ENCODE results near the gene SHH.

Gene SHH

DNA sequence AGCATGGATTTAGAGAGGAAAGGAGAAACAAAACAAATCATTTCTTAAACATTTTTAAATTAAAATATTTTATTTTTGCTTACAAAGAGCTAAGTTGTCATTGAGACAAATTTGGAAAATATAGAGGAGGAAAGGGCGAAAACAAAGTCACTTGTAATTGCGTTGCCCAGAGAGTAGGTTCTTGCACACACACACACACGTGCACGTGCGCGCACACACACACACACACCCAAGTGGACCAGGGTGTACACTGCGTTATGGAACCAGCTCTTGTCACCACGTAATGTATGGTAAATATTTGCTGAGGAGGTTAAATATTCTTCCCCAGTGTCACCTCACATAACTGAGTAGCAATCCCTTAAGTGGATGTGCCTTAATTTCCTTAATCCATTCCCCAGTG, 21.6 kb downstream of the SHH start:
- DNase-seq: no peak

DNA sequence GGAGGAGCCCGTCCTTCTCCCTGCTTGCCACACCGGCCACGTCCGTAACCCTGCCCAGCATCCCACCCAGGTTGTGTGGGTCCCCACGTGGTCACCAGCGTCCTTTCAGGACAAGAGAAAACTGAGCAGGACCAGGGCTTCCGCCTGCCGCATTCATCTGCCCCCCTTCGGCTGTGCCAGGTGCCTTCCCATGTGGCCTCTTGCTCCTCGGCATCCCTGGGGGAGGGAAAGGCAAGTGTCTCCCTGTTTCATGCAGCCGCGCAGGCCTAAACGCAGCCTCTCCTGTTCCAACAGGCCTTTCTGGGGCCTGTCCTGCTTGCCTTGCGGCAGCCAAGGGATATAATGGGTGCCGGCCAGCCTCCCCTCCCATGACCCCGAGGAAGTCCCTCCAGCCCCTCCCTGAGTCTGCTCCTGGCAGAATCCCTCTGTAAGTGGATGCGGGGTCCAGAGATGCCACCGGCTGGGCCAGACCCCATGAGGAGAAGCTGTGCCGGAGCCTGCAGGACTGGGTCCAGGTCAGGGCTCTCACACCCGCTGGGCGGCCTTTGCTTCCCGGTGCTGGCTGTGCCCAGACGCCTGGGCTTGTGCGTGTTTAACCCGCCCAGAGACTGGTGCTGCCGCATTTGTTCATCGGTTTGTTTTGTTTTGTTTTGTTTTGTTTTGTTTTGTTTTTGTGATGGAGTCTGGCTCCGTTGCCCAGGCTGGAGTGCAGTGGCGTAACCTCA, 23.1 kb downstream of the SHH start:
- no peak for DNase-seq

DNA sequence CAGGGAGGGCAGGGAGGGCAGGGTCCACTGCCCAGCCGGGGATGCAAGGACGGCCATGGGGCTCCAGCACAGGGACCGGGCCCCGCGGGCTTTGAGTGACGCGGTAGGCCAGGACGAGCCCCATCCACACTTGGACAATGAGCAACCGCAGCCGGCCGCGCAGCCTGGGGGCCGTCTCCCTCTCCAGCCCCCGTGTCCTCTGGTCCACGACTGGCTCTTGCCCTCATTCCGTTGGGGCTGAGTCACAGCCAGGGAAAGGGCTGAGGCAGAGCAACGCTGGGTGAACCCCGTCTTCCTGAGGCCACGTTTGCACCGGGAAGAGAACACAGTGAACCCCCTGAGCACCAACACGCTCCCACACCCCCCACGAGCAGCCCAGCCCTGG, 23.7 kb downstream of the SHH start:
- DNase-seq: no peak

DNA sequence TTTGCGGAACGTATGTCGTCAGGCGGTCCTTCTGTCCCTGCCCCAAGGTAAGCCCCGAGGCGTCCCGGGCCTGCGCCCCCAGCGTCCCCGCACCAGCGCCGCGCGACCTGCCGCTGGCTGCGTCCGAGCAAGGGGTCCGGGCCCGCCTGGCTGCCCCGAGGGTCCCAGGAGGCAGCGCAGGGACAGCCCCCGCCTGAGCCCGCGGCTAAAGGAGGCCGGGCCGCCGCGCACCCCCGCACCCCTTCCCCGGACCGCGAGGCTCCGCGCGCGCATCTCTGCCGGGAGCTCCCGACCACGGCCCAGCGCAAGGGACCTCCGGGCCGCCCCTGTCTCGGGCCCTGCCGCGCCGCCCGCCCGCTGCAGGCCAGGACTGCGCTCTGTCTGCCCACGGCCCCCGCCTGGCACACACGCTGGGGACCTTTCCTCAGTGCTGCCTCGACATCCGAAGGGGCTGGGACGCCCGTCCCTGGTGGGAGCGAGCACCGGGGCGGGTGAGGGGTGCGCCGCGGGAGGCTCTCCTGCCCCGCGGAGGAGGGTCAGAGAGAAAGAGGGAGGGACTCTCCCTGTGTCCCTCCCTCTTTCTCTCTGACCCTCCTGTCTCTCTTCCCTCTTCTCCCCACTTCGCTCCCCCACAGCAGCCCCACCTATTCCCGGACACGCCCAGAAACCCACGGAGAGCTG, 25.0 kb downstream of the SHH start:
- DNase-seq: no peak

DNA sequence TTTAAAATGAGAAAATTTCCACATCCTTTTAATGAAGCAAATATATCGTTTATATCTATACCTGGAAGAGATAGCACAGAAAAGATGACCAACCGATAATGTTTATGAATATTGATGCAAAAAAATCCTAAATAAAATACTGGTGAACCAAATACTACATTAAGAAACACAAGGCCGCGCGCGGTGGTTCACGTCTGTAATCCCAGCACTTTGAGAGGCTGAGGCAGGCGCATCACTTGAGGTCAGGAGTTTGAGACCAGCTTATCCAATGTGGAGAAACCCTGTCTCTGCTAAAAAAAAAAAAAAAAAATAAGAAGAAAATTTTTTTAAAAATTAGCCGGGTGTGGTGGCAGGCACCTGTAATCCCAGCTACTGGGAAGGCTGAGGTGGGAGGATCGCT, 25.8 kb downstream of the SHH start:
- DNase-seq: no peak

DNA sequence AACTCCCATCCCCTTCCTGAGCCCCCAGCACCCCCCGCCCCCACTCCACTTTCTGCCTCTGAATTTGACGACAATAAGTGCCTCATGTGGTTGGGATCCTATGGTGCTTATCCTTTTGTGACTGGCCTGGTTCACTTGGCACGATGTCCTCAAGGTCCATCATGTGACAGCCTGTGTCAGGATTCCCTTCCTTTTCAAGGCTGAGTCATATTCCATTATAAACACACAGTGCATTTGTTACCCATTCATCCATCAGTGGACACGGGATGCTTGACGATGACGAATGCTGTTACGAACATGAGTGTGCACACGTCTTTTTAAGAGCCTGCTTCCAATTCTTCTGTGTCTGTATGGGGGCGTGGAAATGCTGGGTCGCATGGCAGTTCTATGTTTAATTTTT, 26.7 kb downstream of the SHH start:
- no peak for DNase-seq

DNA sequence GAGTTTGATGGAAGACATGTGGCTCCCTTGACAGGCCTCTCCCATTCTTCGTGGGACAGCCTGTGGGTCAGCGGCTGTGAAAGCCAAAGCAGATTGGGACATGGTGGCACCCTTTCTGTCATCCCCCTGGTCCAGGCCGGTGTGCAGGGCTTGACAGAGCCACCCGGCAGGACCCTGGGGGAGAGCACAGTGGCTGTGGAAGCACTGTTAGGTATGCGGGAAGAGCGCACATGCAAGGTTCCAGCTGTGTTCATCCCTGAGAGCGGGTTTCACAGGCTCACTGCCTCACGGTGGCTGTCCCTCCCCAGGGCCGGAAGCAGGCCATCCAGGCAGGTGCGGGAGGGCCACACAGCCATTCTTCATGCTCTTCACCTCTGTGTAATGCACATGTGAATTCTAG, 29.8 kb downstream of the SHH start:
- DNase-seq: no peak

DNA sequence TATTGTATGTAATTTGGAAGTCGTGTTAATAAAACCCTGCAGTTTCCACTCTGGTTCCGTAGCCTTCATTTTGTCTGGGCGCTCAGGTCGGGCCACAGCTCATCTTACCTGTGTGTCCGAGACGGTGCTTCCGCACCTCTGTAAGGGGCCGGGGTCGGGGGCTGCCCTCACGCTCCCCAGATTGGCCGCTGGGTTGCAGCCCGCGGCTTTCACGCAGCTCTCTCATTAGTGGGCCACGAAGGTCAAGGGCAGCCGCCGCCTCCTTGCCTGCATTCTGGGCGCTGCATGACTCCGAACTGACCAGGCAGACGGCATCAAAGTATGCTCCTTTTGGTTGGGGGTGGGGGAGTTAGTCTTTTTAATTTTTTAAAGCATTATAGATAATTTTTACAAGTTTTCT, 30.8 kb downstream of the SHH start:
- DNase-seq: no peak

DNA sequence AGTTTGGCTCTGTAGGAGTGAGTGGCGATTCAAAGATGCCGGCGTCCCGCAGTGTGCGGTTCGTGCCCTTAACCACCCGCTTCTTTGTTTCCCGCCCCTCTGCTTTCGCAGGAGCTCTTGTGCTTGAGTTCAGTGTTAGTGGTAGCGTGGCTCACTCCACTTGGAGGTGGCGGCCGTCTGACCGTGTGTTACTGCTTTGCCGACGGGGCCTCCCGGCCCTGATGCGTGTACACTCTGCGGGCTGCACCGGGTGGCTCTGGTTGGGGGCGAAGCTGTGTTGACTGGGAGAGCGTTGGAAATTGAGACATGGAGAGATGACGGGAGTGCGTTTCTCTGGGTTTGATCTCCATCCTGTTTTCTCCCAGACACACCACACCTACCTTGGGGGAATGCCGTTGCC, 31.4 kb downstream of the SHH start:
- no peak for DNase-seq

DNA sequence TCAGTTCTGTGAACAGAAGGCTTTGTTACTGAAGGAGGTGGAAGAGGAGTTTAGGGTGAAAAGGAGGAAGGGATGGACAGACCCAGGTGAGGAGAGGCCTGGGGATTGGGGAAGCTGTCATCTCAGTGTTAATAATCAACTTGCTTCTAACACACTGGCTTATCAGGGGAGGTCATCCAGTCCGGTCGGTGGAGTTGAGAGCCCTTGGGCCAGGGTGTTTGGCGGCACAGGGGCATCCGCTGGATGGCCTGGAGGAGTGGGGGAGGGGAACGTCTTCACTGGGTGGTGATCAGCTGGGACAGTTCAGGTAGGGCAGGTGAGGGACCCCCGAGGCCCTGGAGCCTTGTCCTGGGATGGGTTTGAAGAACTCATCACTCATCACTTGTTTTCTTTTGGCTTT, 33.9 kb downstream of the SHH start:
- no peak for DNase-seq

DNA sequence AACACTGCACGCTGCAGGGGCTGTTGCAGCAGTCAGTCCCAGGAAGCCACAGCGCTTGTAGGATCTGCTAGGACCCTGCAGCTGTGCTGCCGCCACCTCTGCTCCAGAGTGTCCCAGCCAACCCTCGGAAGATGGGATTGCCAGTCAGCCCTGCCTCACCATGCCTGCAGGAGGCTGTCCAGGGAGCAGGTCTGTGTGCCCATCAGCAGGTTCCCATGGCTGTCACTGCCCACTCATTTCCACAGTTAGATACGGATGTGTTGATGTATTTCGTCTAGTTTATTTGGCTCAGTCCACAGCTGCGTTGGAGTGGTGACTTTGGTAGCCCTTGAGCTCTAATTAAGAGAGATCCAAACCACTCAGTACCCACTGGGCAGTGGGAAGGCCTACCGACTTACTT, 35.7 kb downstream of the SHH start:
- DNase-seq: no peak

DNA sequence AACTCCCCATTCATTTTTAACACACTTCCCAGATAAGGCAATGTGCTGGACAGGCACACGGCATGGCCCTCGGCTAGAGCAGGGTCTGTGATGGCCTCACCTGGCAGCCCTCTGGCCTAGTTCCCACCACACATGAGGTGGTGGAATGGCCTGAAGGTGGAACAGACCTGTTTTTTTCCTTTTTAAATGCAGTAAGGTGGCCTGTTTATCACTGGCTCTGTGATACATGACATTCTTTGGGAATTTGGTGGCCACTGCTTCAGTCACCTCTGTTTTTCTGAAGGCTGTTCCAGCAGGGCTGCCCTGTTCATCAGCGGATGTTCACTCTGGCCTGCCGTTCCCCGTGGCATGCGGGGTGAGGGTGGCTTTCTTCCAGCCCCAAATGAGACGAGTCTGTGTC, 36.6 kb downstream of the SHH start:
- no peak for DNase-seq

DNA sequence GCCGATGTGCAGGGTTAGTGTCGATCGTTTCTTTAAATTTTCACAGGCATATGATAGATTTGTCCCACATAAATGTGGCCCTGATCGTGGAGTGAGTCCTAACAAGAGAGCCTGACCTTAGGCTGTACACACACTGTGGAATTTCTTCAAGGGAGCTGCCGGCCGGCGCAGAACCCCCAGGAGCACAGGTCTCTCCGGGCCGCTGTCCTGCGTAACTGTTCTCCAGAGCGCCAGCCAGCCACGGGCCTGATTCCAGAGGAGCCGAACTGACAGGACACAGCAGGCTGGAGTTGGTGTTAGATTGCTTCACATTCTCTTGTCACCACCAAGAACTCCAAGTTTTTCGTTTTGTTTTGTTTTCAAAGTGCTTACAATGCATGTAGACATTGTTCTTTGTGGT, 37.3 kb downstream of the SHH start:
- no peak for DNase-seq

DNA sequence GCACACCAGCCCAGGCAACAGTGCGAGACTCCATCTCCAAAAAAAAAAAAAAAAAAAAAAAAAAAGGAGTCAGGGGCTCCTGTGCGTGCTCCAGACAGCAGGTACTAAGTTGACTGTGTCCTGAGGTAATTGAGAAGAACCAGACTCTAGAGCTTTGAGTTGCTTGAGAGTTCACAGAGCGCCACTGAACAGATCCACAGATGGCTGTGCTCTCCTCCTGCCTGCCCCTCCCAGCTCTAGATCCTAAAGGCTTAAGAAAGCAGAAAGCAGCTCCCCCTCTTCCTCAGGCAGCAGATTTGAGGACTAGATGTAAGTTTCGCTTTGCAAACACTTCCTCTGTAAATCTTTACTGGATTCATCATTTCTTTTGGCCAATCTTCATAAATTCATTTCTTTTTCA, 38.7 kb downstream of the SHH start:
- no peak for DNase-seq

DNA sequence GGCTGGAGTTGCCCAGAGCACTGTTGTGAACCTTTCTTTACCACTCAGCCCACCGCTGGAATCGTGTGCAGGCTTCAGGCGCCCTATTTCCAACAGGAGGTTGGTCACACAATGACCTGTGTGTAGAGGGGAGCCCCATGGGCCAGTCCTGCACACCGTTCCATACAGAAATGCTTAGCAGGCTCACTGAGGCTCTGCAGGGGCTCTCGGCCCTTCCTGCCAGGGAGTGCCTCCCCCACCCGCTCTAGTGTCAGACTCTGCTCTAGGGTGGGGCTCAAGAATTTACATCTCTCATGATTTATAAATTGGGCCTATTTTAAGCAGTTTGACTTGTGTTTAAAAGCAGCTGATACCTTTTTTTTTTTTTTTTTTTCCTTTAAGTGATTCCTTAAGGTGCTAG, 42.0 kb downstream of the SHH start:
- no peak for DNase-seq

DNA sequence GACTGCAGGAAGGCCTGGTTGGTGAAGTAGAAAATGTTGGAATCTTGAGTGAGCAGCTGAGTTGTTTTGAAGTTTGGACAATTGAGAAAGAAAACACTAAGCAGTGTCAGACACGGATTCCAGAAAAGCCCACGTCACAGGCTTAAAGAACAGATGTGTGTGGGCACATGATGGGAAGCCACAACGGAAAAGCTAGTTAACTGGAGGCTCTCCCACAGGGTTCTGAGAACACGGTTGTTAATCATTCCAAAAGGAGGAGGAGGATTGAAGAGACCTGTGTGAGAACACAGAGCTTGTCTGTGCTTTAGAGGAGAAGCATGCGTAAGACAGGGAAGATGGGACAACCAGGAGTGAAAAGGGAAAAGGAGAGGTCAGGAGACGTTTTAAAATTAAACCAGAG, 42.6 kb downstream of the SHH start:
- no peak for DNase-seq

DNA sequence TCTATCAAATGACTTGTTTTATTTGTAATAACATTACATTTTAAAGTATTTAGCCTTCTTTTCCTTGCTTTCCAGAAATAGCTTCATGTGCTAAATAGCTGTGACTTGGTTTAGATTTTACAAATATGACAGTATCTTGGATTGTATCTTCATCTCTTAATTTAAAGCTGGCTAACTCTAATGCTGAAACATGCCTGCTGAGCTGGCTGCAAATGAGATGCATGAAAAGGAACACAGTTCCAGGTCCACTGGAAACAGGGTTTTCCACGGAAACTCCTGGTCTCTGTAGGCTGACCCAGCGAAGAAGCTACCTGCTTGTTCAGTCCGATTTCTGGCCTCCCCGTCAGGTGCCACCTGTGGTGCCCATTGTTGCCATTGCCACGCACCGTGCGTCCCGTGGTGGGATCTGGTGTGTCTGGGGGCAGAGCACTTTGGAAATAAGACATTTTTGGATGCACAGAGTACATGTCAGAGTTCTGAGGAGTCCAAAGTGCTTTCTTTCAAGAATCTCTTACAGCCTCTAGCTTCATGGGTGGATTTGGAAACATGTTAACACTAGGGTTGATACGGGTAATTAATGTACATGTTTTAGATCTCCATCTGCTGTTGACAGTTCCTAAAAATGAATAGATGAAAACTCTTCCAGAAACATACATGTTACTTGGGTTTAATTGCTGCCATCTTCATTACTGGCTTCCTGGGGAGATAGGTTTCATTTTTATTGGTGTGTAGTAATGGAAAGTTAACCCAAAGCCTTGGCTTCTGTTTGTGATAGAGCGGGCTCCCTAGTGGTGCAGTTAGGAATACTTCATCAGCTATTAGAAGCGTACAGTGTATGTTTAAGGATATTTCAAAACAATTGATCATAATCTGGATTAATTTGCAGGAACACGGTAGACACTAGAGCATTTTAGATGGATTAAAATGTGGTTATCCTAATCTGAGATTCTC, 45.0 kb downstream of the SHH start:
- DNase-seq: no peak

DNA sequence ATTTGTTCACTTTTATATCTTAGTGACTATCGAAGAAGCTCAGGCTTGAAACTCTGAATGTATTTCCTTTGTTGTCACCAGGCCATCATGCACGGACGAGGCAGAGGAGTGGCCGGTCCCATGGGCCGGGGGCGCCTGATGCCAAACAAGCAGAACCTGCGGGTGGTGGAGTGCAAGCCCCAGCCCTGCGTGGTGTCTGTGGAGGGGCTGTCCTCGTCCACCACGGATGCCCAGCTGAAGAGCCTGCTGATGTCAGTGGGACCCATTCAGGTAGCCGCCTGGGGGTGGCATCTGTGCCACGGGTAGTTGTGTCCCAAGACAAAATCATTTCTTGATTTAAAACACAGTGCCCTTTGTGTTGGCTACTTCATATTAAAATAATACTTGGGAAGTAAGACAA, 45.9 kb downstream of the SHH start:
- no peak for DNase-seq

DNA sequence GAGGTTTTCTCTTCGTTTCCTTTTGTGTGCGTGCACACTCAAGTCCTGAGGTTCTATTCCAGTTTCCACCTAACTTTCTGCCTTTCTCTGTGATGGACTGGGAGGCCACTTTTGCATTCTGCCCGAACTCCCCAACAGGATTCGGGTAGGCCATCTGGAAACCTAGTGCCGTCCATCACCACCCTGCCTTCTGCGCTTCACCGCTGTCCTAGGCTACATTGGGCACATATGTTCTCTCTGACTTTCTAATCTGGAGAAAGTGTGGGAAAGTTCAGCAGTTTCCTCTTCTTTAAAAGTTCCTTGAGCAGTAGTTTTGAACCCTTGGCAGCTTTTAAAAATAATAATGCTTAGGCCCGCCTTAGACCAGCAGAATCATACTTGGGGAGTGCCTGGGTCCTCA, 46.8 kb downstream of the SHH start:
- DNase-seq: no peak

DNA sequence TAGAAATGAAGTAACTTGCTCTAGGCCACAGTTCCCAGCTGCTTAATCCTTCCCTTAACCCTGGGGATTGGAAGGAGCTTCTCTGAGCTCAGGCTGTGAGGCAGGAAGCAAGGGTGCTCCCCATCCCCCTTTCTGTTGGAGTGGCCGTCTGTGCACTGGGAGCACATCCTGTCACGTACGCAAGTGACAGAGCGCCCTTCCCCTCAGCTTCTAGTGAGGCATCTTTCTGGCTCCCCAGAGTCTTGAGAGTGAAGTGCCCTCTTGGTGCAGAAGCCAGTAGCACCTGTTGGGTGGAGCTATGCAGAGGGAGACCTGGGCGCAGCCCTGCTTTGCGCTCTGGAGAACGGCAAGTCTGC, 47.8 kb downstream of the SHH start:
- DNase-seq: no peak

DNA sequence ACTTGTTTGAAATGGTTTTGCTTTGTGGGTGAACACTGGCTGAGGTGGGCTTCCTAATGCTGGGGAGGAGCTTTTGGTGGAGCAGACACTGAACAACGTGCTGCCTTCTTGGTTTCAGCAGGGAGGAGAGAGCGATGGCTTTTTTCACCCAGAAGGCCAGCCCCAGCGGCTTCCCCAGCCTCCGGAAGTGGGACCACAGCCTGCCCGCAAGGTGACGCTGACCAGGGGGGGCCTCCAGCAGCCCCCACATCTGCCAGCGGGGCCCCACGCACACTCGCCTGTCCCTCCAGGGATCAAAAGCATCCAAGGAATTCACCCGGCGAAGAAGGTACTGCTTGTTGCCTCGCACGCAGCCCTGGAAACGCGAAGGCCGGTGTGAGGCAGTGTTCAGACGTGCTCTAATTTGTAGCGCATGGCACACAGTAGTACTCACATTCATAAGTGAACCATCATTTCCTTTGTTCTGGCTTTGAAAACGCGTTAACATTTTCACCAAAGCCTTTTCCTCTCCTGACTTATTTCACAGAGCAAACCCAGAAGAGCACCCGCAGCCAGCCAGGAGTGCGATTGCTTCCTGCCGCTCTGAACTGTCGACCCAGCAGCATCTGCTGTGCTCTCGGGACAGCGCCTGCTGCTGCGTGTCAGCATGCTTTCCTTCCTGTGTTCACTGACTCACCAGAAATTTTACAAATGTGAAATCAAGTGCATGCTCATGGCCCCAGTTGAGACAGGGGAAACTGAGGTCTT, 48.4 kb downstream of the SHH start:
- peak; percentile 38 to 48 for DNase-seq

DNA sequence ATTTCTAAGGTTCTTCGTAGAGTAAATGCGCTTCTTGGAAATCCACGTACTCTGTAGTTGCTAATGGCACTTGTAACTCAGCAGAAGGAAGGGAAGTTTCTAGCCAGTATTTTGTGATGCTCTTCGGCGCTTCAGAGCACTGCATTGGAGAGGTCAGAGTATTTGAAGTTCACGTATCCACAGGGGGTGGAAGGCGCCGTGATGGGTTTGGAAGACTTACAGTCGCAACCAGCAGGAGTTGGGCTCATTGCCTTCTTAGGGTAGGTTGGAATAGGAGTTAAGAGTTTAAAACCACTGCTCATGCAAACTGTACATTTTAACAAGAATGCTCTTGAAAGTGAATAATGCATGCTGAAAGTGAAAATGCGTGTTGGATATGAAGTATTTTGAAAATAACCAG, 49.1 kb downstream of the SHH start:
- no peak for DNase-seq

DNA sequence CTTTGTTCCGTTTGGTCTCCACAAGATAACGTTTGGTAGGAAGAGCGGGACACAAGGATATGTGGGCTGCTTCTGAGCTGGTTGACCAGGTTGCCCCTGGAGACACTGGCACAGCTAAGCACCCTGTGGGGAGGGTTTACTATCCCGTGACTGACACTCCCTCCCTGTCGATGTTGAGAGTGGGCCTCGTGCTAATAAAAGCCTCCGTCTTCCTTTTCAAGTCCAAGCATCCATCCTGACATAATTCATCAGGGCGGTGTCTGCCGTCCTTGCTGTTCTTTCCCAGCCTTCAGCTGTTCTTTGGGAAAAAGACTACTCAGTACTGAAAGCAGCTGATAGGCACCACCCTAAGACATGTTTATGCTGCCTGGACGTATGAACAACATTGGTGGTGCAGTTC, 49.6 kb downstream of the SHH start:
- DNase-seq: no peak

Measured in CD4-positive, alpha-beta T cell treated with Interleukin-4 for 1 hour (primary cell).